ENCODE measurements around the gene FDXR. TPM values are rescaled to one million over a fixed set of nuclear protein-coding genes. Genes with fewer than 3 reads are reported as not detected.

Gene FDXR
- 10 to 100 TPM; 14.3 to 25.7 TPM for total RNA-seq

GRCh38 chr17:74872313-74873036 lies at the start of gene FDXR:
Gene FDXR, minus strand, starts transcription at chr17:74872994. Its CDS starts 50 bp downstream, at chr17:74872944.
- 7 to 11% methylated on average over 31 to 38 of the region's 38 CpGs for WGBS, 2 donors
- peak; percentile 1 for ATAC-seq
- TF ChIP-seq CTCF (IDR thresholded peaks at IDR 0.05) (peak in 3 of 7 experiments; percentile 7 to 14 (median 7)), POLR2A (IDR thresholded peaks at IDR 0.05) (peak in 1 of 3 donors; percentile 90)

GRCh38 chr17:74922172-74922571 lies 49.4 kb upstream of the FDXR start:
- WGBS, 2 donors: 47 to 58% methylated on average over 5 to 6 of the region's 6 CpGs
- intact Hi-C loops (cut with DNase I): no loop called here
- peaks cover 28% of the 10 kb centered on the region for H3K4me1 ChIP-seq
- no peak for DNase-seq
- H3K27ac ChIP-seq: no peak overlapping the region
- H3K9me3 ChIP-seq: no peaks in the 10 kb centered on the region
- H3K4me3 ChIP-seq: no peak overlapping the region
- H3K27me3 ChIP-seq: peaks cover 0 to 13% of the 10 kb centered on the region in 2 donors
- H3K36me3 ChIP-seq (replicated peaks in 1 of 2; ENCODE audit: insufficient read depth in 1 of 2, low read depth in 2 of 2): no peaks in the 10 kb centered on the region
- ATAC-seq: no peak
- TF ChIP-seq CTCF (IDR thresholded peaks at IDR 0.05): no peak
- no peak for TF ChIP-seq POLR2A (IDR thresholded peaks at IDR 0.05)

More at GRCh38 chr17:74872313-74873036, at the start of gene FDXR:
- Histone ChIP-seq H3K27ac (peak within 1 kb of the TSS; percentile 76 to 94 (median 92)), H3K36me3 (replicated peaks in 1 of 2; ENCODE audit: insufficient read depth in 1 of 2, low read depth in 2 of 2) (no peaks in the 10 kb centered on the region), H3K4me3 (peak within 1 kb of the TSS; percentile 58 to 81), H3K27me3 (no peaks in the 10 kb centered on the region), H3K4me1 (peaks cover 56% of the 10 kb centered on the region), H3K9me3 (no peaks in the 10 kb centered on the region)
- no peak for DNase-seq
- intact Hi-C loops (cut with DNase I): no loop called here

- no peaks in the 10 kb centered on the region for H3K9me3 ChIP-seq
- no peak for ATAC-seq
- H3K4me1 ChIP-seq: peaks cover 28% of the 10 kb centered on the region
- H3K36me3 ChIP-seq (replicated peaks in 1 of 2; ENCODE audit: insufficient read depth in 1 of 2, low read depth in 2 of 2): no peaks in the 10 kb centered on the region
- H3K4me3 ChIP-seq: no peak overlapping the region
- DNase-seq: no peak
- H3K27ac ChIP-seq: no peak overlapping the region
- WGBS, 2 donors: 78% methylated on average over 1 of the region's 2 CpGs; no CpG with 5 or more reads in 1 of the 2 donors
- TF ChIP-seq POLR2A (IDR thresholded peaks at IDR 0.05) (no peak), CTCF (IDR thresholded peaks at IDR 0.05) (no peak)
- H3K27me3 ChIP-seq: peaks cover 0 to 13% of the 10 kb centered on the region in 2 donors
- intact Hi-C loops (cut with DNase I): no loop called here
Measured at GRCh38 chr17:74921769-74922168, 49.0 kb upstream of the FDXR start.

- Histone ChIP-seq H3K27ac (no peak overlapping the region), H3K4me1 (peaks cover 28% of the 10 kb centered on the region), H3K36me3 (replicated peaks in 1 of 2; ENCODE audit: insufficient read depth in 1 of 2, low read depth in 2 of 2) (no peaks in the 10 kb centered on the region), H3K4me3 (no peak overlapping the region), H3K27me3 (peaks cover 0 to 13% of the 10 kb centered on the region in 2 donors), H3K9me3 (no peaks in the 10 kb centered on the region)
- no peak for DNase-seq
- intact Hi-C loops (cut with DNase I): no loop called here
- WGBS, 2 donors: 52 to 57% methylated on average over 16 to 17 of the region's 19 CpGs
- ATAC-seq: no peak
- no peak for TF ChIP-seq POLR2A (IDR thresholded peaks at IDR 0.05)
- no peak for TF ChIP-seq CTCF (IDR thresholded peaks at IDR 0.05)
Measured at GRCh38 chr17:74921026-74921681, 48.4 kb upstream of the FDXR start.
